PFSK-1 (cell line): ENCODE data around the gene ATN1.

Experiments
- POLR2AphosphoS5 ChIP-seq: IDR thresholded peaks from 2 replicates; pipeline ENCODE4 v1.6.1; 2012; ENCODE audit warnings: low read depth, mild to moderate bottlenecking, control low read depth, low read length, moderate library complexity
- SIN3A ChIP-seq: IDR thresholded peaks from 2 replicates; pipeline ENCODE4 v1.6.1; 2012; ENCODE audit warnings: mild to moderate bottlenecking, low read length, moderate library complexity, borderline replicate concordance; ENCODE audit not compliant: insufficient read depth
- TF ChIP-seq, protein P1 (sequence below), 2 experiments: IDR thresholded peaks; 2 replicates each; pipeline versions ENCODE4 v1.6.1 to v1.8.0; 2011 to 2012; ENCODE audit warnings: low read depth in 2 of 2, low read length in 2 of 2, control low read depth in 1 of 2, inconsistent platforms in 1 of 2, mild to moderate bottlenecking in 1 of 2, moderate library complexity in 1 of 2; ENCODE audit not compliant: insufficient read depth in 1 of 2

- TF ChIP-seq POLR2AphosphoS5 (no peak), SIN3A (no peak)
- TF ChIP-seq, protein P1, sequence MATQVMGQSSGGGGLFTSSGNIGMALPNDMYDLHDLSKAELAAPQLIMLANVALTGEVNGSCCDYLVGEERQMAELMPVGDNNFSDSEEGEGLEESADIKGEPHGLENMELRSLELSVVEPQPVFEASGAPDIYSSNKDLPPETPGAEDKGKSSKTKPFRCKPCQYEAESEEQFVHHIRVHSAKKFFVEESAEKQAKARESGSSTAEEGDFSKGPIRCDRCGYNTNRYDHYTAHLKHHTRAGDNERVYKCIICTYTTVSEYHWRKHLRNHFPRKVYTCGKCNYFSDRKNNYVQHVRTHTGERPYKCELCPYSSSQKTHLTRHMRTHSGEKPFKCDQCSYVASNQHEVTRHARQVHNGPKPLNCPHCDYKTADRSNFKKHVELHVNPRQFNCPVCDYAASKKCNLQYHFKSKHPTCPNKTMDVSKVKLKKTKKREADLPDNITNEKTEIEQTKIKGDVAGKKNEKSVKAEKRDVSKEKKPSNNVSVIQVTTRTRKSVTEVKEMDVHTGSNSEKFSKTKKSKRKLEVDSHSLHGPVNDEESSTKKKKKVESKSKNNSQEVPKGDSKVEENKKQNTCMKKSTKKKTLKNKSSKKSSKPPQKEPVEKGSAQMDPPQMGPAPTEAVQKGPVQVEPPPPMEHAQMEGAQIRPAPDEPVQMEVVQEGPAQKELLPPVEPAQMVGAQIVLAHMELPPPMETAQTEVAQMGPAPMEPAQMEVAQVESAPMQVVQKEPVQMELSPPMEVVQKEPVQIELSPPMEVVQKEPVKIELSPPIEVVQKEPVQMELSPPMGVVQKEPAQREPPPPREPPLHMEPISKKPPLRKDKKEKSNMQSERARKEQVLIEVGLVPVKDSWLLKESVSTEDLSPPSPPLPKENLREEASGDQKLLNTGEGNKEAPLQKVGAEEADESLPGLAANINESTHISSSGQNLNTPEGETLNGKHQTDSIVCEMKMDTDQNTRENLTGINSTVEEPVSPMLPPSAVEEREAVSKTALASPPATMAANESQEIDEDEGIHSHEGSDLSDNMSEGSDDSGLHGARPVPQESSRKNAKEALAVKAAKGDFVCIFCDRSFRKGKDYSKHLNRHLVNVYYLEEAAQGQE (IDR thresholded peaks at IDR 0.05; ENCODE audit: insufficient read depth in 1 of 2, low read depth in 2 of 2, low read length in 2 of 2): no peak
Measured at GRCh38 chr12:6883683-6884082, 44.1 kb upstream of the ATN1 start.
